22Rv1 (cell line): ENCODE results near the gene NAA30.
"Not testable (repeated sequence)": the region's sequence is repeated elsewhere in the genome, so short reads cannot be mapped to it uniquely, and the experiment has no call there.

Source experiments
- H3K27ac ChIP-seq: fragments of 450-650 bp; 2 replicates; pipeline ENCODE4 v1.5.1; 2017
- CTCF ChIP-seq: fragments of 450-650 bp; IDR thresholded peaks from 2 replicates; pipeline ENCODE4 v1.5.1; 2017; ENCODE audit warnings: mild to moderate bottlenecking
- ZFX ChIP-seq: fragments of 450-650 bp; IDR thresholded peaks from 2 replicates; pipeline ENCODE4 v1.6.1; 2017; ENCODE audit warnings: antibody characterized with exemption, borderline replicate concordance

NAA30 gene

GRCh38 chr14:57364659-57365450 is 25.5 kb upstream of the NAA30 start:
- no peak for TF ChIP-seq ZFX
- TF ChIP-seq CTCF: no peak

GRCh38 chr14:57370187-57370586 is 20.2 kb upstream of the NAA30 start:
- H3K27ac ChIP-seq: not testable (repeated sequence)

More at GRCh38 chr14:57364659-57365450, 25.5 kb upstream of the NAA30 start:
- H3K27ac ChIP-seq: no peak overlapping the region

- no peak for TF ChIP-seq CTCF
- no peak overlapping the region for H3K27ac ChIP-seq
Measured at GRCh38 chr14:57371013-57371412, 19.4 kb upstream of the NAA30 start.

- TF ChIP-seq ZFX (no peak), CTCF (no peak)
- H3K27ac ChIP-seq: no peak overlapping the region
Measured at GRCh38 chr14:57375156-57375555, 15.2 kb upstream of the NAA30 start.

- TF ChIP-seq CTCF: peak; percentile 48
- TF ChIP-seq ZFX: no peak
- no peak overlapping the region for H3K27ac ChIP-seq
Measured at GRCh38 chr14:57378661-57379060, 11.7 kb upstream of the NAA30 start.

- H3K27ac ChIP-seq: no peak overlapping the region
Measured at GRCh38 chr14:57380935-57381334, 9.5 kb upstream of the NAA30 start.

GRCh38 chr14:57382283-57382682 is 8.1 kb upstream of the NAA30 start:
- TF ChIP-seq CTCF (no peak), ZFX (no peak)
- no peak overlapping the region for H3K27ac ChIP-seq

More at GRCh38 chr14:57380935-57381334, 9.5 kb upstream of the NAA30 start:
- TF ChIP-seq CTCF: no peak
